Midbrain (tissue), 1 donor: ENCODE measurements around the gene MRTO4.
"Not testable (repeated sequence)": the region's sequence is repeated elsewhere in the genome, so short reads cannot be mapped to it uniquely, and the experiment has no call there.

Experiments used
- DNase-seq: peaks from one replicate; lab custom pipeline; 2025; lab: John Stamatoyannopoulos, UW

MRTO4 gene

DNA sequence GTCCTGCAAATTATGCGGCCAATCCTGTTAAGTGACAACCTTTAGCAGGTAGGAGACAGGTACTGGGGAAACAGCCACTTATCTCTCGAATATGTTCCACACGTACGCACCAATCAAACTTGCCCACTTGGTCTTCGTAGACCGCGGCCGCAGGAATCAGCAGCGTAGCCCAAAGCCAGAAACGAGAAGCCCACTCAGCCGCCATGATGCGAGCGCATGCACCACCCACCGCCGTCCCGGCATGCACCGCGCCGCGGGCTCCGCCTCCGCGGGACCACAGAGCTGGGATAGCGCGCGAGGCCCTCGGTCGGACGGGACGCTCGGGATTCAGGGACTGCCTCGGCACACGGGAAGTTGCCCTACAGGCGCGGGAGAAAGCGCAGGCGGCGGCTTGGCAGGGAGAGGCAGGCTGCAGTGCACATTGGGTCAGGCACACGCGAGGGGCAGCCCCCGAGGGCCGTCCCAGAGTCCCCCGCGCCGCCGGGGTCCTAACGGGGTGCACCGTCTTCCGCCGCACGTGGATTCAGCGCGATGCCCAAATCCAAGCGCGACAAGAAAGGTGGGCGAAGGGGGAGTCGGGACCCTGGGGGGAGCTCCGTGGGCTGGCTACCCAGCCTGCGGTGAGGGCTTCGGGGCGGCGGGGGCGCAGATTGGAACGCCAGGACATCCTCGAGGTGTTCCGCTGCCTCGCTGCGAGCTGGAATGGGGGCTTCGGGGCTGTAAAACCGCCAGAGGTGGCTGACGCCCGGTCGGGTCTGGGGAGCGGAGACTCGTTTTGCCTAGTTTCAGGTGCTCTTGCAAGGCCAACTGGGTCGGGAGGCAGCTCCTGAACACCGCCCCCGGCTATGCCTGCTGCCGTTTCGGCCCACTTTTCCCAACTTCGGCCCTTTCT is at the start of gene MRTO4, which contains the start of gene EMC1:
Gene MRTO4 (plus strand): TSS at position 501 of the 892 bp plus-strand sequence. CDS start 31 bp downstream, at position 532.
Gene EMC1 (minus strand): TSS at position 220 of the 892 bp plus-strand sequence. CDS start 15 bp downstream, at position 205.
- DNase-seq, result peak; percentile 88

DNA sequence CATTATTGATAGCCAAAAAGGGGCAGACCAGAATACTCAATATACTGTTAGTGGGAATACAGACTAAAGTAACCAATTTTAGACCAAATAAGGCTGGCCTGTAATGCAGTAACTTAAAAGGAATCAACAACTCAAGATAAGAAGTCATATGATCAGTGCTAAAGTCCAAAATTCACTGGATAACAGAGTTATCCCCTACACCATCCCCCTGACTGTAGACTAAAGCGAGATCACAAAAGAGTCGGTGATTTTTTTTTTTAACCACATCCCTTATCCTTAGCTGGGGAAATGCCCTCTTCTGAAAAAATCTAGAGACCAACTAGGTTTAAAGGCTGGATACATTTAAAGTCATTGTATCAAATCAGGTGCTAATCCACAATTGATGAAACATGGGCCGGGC is 49.2 kb upstream of the MRTO4 start:
- no peak for DNase-seq

DNA sequence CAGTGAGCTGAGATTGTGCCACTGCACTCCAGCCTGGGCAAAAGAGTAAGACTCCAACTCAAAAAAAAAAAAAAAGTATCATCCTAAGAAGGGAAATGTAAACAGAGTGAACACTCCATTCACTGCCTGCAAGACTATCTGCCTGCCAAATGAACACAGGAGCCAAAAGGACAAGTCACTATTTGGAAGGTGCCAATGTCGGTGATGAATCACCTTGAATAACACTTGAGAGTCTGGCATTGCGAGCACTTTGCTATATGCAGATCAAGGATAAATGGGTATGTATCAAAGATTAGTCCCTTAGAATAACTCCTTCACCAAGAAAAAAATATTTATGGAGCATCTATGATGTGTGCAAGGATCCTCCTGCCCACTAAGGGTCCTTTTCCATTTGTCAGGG is 48.2 kb upstream of the MRTO4 start:
- no peak for DNase-seq

DNA sequence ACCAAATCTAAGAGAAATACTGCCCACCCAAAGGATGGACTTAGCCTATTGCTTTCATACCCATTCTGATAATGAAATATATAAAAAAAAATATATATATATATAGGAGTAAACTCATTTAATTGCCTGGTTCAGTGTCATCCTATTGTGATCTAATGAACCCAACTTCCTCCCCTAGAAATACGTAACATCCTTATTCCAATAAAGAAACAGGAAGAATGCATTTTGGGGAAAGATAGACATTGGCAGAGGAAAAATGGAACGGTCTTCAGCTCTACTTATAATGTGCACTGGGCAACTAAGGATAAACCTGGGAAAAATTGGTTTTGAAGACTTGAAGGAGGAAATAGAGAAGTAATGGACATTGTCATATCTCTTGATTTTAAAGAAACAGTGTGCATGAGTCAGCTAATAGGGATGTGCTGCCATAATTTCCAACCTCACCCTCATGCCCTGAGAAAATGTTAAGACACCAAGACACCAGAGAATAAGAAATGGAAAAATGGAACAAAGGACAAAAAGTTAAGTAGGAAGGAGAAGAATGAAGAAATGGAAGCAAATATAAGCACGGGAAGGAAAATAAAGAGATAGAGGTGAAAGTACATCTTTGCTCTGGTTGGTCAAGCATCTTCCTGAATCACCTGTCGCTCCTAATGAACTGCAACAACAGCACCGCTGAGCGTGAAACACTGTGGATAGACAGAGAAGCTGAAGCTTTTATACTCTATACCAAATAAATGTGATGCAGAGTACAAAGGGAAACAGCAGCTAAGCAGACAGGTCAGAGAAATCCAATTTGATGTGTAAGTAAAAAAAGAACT is 46.9 kb upstream of the MRTO4 start:
- DNase-seq, result no peak

DNA sequence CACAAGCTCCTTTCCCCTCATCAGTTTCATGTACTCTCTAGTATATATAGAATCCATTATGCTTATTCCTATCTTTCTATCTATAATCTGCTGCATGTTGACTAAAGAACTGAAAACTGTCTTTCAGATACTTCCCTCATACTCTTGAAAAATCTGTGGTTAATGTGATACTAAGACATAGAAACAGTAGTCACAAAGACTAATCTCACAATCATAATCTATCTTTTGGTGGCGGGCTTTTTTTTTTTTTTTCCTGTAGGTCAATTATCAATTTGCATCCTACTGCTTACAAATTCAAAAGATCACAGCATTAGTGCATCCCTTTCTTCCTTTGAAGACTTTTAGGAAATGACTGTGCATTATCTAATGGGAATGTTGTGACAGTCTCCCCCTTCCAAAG is 46.2 kb upstream of the MRTO4 start:
- no peak for DNase-seq

DNA sequence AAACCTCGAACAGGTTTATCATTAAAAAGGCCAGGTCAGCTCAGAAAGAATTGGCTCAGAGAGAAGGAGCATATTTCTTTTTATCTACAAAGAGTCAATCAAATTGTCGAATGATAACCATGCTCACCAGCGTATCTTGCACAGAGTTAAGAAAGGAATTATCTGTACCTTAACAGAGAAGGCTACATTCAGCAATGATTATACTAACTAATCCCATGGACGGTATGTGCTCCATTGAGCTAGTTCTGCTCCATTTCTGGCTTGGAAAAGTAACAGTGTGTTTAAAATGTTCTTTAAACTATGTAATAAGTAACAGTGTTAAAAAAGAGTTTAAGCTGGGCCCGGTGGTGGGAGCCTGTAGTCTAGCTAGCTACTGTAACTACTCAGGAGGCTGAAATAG is 45.8 kb upstream of the MRTO4 start:
- DNase-seq, result no peak

DNA sequence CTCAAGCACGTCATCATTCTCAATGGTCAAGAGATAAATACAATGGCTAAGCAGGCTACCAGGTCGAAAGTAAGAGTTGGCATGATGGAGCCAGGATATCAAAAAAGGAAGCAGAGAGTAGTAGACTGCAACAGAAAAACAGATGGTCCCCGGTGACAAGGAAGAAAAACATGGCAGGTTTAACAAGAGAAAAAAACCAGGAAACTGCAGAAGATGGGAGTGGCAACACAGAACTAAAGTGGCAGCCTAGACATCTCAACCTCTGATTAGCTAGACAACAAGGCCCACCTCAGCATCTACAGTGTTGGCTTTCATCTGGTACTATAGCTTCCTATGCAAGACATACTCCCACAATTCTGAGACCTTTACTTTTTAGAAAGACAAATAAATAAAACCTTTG is 44.7 kb upstream of the MRTO4 start:
- no peak for DNase-seq

DNA sequence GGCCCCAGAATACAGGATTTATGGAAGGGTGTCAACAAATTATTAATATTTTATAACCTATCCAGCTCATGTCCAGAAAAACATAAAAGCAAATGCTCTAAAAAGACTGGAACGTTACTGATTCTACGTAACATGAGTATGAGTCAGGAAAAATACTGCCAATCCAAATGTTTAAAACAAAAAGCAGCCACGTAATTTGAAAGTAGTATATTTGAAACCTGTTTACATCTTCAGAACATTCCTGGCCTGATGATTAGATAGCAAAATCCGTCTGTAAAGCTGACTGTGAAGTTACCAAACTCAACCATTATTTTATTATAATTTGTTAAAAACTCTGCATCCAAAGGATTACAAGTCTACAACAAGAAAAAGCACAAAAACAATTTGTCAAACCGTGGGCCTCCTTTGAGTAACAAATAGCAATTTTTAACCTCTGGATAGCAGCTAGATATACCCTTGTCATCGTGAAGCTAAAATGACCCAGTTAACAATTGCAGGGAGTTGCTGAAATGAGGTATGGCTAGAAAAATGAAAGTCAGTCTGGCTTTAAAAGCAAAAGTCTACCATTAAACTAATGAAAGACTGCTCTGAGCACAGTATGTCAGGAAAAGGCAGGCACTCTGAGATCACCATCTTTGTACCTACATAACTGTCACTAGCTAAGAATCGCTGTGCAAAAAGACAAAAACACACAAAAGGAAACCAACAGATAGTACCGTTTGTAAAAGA is 42.7 kb upstream of the MRTO4 start:
- no peak for DNase-seq

DNA sequence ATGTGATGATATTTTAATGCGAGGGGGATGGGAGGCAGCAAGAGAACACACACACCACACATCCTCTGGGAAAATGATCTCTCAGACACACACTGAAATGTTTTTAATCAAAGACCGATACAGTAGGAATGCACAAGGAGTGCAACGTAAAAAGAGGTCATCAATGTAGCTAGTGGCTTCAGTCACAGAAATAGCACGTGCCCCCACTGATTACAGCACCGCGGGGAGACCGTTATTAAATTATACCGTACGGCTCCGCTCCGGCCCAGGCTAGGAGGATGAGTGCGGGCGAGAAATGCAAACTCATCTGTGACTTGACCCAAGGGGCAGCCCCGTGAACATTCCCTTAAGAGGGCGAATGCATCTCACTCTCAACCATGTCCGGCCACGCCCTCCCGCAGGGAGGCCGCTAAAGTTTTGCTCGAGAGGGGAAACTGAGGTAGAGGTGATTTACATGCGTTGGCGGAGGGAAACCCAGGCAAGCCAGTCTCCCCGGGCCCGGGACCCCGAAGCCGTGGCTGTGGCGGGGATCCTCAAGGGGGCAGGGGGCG is 42.1 kb upstream of the MRTO4 start:
- DNase-seq, result peak; percentile 21

DNA sequence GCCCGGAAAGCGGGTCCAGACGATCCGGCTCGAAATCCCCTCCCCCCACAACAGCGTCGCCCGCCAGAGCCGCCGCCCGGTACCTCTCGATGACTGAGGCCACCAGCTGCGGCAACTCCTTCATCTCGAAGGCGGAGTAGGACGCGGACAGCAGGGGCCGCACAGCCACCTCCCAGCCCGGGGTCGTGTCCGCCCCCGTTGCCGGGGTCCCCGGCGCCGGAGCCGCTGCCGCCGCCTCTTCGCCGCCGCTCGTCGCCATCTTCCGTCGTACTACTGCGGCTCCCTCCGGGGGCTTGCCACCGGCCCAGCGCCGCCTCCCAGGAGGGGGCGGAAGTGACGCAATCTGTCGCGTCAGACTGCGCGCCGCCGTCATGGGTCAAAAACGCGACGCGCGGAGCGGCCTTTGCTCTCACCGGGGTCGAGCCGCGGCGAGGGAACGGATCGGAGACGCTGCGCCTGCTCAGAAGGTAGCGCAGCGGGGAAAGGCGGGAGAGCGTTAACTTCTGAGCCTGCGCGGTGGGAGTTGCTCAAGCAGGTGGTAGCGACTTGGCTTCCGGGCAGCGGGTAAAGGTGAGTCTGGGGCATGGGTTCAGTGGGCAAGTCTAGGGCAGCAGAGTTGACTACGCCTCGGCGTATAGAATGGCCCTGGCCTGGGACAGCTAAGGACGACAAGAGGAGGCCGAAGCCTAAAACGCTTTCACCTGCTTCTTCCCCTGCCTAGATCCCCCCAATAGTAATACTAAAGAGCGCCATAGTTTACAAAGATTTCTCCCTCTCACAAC is 41.4 kb upstream of the MRTO4 start, which contains the start of gene UBR4:
Gene UBR4 (minus strand): TSS at position 277 of the 782 bp plus-strand sequence. CDS start 18 bp downstream, at position 259.
- peak; percentile 97 for DNase-seq

DNA sequence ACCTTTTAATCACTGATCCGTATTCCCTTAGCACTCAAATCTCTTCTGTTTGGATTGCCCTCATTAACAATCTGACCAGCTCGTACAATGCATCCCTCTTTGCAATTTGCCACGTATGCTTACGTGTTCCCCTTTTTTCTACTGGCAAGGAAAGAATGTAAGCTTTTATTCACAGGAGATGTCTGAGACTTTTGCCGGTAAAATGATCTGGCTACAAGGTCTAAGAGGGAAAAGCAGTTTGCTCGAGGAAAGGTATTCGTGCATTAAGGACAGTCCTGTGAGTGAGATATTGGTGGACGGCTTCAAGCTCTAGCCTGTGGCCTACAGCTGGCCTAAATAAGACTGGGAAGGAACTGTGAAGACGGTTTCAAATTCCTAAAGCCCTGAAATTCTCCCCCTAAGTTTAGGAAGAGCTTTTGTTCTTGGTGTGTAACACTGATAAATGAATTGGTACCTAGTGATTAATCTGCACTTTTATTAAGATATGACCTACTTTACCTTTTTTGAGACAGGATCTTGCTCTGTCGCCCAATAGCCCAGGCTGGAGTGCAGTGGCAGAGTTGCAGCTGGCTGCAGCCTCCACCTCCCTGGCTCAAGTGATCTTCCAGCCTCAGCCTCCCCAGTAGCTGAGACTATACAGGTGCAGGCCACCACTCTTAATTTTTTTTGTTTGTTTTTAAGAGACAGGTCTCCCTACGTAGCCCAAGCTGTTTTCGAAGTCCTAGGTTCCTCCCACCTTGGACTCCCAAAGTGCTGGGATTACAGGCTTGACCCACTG is 40.6 kb upstream of the MRTO4 start:
- DNase-seq, result no peak

DNA sequence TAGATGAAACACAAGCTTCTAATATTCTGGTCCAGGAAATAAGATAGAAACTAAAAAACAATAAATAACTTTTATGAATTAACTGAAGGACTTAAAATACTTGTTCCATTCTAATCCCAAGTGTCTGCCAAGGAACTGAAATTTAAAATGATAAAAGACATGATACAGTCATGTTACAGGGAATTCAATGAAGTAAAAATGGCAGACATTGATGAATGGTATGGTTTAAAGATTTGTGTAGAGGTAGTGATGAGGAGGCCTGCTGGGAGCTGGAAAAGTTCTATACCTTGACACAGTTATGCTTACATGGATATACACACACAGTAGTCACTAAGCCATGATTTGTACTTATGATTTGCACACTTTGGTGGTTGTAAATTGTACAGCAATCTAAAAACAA is 39.4 kb upstream of the MRTO4 start:
- no peak for DNase-seq

DNA sequence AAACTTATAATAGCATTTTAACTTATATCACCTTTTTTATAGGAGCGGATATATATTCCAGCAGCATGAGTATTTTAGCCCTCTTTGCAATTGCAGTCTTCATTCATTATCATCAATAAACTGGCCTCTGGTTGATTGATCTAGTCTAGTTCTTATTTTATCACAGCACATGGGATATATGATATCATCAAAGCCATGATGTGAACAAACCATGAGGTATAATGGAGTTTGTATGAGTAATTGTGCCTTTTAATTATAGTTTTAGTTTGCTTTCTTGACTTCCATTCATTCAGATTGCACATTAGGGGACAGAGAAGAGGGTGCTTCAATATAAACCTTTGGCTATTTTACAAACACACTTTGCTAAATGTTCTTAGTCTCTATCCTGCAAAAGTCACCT is 38.0 kb upstream of the MRTO4 start:
- DNase-seq, result no peak

DNA sequence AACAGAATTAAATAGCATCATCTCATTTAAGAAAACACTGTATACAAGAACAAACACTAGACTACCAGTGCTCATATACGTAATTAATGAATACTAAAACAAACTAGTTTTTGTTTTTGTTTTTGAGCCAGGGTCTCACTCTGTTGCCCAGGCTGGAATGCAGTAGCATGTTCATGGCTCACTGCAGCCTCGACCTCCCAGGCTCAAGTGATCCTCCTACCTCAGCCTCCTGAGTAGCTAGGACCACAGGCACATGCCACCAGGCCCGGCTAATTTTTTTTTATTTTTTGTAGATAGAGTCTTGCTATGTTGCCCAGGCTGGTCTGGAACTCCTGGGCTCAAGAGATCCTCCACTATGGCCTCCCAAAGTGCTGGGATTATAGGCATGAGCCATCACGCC is 35.0 kb upstream of the MRTO4 start:
- not testable (repeated sequence) for DNase-seq

DNA sequence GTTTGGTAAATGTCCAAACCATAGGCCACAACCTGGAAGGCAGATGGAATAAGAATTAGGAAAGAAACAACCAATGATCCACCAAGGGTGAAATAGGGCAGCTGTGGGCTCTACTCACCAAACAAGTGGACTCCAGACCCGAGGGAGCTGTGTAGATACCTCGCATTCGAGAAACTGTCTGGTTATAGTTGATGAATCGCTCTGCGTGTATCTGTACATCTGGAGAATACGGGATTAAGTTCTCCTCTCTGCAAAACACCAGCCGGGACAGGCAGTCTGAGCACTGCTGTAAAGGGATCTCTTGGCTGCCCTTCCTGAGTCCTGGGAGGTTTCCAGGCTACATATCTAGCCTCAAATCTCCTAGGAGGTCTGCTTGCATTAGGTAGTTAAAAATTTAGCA is 32.2 kb upstream of the MRTO4 start:
- no peak for DNase-seq

DNA sequence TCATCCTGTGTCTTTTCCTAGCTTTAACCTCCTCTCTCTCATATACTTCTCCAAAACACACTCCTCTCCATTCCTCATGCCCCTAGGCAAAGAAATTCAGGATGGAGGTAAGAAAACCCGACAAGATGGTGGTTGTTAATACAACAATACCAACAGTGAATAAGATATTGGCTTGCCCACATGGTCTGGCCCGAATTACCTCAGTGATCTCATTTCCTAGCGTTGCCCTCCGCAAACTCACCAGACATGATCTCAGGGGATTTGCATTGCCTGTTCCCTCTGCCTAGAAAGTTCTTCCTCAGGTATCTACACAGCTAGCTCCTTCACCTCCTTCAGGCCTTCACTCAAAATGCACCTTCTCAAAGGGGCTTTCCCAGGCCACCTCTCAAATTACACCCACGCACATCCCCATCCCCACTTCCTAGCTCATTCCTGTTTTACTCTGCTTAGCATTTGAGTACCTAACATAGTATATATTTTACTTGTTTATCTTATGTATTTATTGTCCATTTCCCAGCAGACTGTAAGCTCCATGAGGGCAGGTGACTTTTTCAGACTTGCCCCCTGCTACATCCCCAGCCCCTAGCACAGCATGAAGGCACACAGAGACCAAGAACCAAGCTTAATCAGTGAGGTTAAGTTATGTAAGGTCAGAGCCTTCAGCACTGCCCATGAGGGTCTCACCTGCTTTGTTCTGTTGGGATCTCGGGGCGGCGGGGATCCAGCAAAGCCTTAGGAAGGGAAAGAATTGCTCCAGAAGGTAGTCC is 31.3 kb upstream of the MRTO4 start:
- DNase-seq, result no peak

DNA sequence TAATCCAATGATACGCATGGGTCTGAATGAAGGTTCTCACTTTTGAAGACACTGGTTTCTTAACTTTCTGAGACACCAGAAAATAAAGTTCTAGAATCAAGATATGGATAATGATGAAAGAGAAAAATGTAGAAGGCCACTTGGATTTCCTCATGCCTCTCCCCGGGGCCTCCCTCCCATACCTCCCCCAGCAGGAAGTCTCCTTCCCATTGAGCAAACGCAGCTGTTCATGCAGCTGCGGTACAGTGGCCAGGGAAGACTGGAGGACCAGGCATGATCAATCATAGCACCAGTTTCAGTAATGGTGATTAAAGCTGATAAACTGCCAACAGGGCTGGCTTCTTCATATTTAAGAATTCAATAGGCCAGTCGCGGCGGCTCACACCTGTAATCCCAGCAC is 30.6 kb upstream of the MRTO4 start:
- no peak for DNase-seq

DNA sequence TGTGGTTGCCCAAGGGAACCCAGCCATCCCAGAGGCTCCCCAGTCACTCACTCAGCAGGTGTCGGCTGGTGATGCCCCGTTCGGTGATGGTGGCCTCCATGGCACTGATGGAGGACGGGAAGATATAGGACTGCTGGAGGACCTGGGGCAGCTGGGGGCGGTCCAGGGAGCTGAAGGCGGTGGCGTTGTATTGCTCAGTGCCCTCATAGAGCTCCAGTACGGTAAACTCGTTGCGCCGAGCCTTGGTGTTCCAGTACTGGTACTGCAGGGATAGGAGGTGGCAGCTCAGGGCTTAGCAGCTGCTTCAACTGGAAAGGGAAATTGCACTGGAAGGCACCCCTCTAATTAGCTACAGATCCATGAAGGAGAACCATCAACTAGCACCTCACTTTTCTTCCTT is 29.0 kb upstream of the MRTO4 start:
- DNase-seq, result no peak
